ENCODE data around the gene SLC10A4.

The SLC10A4 gene

DNA sequence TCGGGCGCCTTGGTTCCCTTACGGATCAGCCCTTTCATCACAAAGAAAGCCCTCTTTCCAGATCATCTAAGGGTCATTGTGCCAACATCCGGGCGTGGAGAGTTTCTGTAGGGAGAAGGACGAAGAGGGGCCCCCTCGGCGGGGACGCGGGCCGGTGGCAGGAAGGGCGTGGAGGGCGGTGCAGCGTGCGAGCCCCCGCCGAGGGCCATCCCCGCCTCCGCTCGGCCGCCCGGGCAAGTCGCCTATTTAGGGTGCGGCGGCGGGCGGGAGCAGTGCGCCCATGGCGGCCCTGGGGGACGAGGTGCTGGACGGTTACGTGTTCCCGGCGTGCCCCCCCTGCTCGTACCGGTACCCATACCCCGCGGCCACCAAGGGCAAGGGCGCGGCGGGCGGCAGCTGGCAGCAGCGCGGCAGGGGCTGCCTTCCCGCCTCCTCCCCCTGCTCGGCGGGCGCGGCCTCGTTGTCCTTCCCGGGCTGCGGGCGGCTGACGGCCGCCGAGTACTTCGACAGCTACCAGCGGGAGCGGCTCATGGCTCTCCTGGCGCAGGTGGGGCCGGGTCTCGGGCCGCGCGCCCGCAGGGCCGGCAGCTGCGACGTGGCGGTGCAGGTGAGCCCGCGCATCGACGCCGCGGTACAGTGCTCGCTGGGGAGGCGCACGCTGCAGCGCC lies 7.0 kb downstream of the SLC10A4 start, which contains the start of gene ZAR1:
TSS of gene ZAR1 (plus strand) at position 241 of the 668 bp plus-strand sequence. CDS start at position 281, 40 bp downstream.
- no peak for FAIRE-seq

- no peak for FAIRE-seq
Observed at GRCh38 chr4:48490680-48491513, 7.8 kb downstream of the SLC10A4 start.

GRCh38 chr4:48491514-48492176 lies 8.5 kb downstream of the SLC10A4 start:
- no peak for FAIRE-seq

- no peak for FAIRE-seq
Observed at GRCh38 chr4:48493452-48494100, 10.4 kb downstream of the SLC10A4 start.

GRCh38 chr4:48495941-48496340 lies 12.8 kb downstream of the SLC10A4 start:
- no peak for FAIRE-seq

DNA sequence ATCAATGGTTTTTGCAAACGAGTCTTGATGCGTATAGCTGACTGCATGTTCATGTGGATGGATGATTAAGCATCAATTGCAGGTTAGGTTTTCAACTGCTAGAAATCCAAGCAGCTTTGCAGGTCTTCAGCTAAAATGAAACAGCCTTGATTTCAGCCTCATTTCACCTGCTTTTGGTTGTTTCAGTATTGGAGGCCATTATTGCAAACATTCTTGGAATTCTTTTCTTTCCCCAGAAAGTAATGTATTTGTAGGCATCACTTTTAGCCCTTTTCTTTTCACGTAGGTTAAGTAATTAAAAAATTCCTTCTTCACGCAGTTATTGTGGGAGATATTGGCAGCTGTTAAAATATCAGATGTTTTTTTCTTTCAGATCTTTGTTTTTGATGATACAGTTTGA lies 15.8 kb downstream of the SLC10A4 start:
- no peak for FAIRE-seq

DNA sequence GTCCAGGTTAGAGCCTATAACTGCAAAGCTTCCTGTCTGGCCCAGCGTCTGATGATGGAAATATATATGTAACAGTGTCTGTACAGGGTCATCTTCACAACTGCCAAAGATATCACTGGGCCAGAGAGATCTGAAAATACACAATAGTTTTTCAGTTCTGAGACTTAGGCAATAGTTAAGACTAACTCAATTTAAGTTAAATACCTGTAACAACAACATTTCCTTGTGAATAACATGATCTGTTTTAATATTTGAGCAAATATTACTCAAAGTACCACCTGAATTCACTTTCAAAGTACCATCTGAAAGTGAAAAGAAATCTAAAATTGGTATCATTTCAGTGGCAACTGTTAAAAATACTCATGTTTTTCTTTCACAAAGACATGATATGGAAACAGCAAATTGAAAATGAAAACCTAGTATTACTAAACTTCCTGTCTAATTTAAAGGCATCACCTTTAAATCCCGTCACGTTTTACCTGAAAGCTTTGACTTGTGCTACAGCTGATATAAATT lies 16.5 kb downstream of the SLC10A4 start:
- no peak for FAIRE-seq

DNA sequence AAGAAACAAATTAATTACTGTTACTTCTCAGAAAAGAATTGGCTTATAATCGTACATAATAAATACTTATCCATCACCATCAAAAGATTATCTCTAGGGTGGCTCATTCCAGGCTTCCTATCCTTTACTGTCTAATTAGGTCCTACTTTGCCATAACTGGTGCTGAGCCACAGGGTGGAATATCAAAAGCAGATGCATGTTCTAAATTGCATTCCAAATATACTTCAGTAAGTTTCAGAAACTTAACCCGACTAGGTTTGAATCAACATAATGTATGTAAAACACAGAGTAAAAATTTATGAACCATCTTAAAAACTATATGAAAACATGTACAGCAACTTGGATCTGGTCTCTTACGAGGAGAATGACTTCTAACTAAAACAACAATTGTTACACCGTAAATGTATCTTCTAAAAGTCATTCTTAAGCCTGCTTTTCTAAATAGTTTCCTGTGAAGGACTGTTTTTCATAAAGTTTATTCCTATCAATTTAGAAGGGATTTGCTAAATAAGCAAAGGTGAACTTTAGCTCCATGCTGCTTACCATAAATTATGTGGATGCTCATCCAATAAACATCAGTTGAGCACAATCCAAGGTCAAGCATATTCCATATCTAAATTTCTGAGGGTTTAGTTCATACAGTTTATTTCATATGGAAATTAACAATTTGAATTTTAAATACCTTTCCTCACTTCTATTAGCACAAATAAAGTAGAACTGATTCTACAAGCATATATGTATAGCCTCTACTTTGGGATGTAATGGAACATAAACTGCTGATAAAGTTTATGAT lies 20.3 kb downstream of the SLC10A4 start:
- no peak for FAIRE-seq

DNA sequence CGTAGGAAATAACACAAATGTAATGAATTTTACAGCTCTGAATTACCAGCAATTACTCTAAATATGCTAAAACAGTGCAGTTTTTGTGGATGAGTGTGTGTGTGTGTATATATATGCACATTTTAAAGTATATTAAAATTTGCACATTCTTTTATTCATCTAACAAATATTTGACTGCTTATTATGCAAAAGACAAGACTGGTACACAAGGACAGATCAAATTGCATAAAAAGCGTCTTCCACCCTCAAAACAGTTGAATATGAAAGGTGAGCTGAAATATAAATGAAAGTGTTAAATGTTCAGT lies 20.8 kb downstream of the SLC10A4 start:
- FAIRE-seq: no peak

DNA sequence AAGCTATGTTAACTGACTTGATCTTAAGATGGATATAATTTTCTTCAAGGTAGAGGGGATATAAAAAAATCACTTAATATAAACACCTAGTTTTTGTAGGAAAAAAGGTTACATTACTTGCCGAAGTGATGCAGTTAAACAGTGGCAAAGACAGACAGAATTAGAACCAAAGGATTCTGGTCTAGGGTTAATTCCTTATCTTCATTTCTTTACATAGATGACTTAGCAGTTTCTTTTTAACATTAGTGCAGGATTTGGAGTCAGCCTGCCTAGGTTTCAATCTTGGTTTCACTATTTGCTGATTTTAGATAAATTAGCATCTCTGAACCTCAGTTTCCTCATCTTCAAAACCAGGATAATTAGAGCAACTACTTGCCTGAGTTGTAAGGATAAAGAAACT lies 21.2 kb downstream of the SLC10A4 start:
- FAIRE-seq: no peak

DNA sequence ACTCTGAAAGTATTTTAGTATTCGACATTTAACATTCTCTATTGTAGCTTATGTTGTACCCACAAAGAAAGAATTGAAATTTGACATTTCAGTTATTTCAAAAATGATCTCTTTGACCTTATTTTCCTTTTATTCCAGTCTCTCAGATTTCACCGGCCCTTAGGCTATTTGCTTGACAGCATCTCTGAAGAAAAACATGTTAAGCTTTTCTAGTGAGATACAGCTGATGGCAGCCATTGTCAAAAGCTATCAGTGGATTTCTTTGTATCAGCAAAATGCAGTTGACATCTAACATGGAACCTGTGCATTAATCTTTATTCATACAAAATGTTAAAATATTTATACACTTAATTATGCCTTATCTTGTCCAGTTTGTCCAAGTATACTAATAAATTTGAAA lies 23.6 kb downstream of the SLC10A4 start:
- FAIRE-seq: no peak

DNA sequence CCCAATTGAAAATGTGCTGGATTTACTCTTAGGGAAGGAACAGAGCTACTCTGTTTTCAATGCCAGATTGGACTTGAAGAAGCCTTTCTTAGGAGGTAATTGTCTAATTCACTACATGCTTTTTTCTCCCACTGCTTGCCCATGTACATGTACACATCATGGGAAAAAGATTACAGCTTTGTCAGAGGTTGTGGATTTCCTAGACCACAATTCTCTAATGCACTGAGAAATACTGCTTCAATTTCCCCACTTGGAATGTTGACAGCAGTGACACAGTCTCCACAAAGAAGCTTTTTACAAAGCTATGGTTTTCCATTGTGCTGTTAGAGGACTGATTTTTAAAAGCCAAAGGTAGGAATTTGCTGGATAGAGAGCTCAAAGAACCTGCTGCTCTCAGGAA lies 26.4 kb downstream of the SLC10A4 start:
- no peak for FAIRE-seq

DNA sequence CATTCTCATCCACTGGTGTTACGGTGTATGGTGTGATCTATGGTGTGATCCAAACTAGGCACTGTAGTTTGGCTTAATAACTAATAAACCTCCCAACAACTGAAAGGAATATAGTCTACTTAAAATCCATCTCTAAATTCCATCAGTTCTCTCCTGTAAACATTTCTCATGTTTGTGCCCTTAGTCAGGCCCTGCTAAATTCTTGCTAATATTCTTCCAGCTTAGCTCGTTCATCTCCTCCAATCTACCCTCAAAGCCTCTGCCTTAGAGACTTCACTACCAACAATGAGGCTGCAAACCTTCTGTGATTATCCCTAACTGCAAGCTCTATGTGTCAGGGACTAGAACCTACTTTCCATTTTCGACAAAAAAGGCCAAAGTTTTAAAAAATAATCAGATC lies 35.0 kb downstream of the SLC10A4 start:
- no peak for FAIRE-seq

GRCh38 chr4:48526406-48526805 lies 43.3 kb downstream of the SLC10A4 start:
- no peak for FAIRE-seq

GRCh38 chr4:48538358-48538757 lies 55.2 kb downstream of the SLC10A4 start:
- FAIRE-seq: no peak
